Measurements from ENCODE around the gene TMEM59L. TPM values are rescaled to one million over a fixed set of nuclear protein-coding genes. Genes with fewer than 3 reads are reported as not detected.
A peak's percentile ranks its signal among the peaks of the same experiment; 100 is the strongest.

The TMEM59L gene
- polyA plus RNA-seq, 1 donor: 8.9 TPM

DNA sequence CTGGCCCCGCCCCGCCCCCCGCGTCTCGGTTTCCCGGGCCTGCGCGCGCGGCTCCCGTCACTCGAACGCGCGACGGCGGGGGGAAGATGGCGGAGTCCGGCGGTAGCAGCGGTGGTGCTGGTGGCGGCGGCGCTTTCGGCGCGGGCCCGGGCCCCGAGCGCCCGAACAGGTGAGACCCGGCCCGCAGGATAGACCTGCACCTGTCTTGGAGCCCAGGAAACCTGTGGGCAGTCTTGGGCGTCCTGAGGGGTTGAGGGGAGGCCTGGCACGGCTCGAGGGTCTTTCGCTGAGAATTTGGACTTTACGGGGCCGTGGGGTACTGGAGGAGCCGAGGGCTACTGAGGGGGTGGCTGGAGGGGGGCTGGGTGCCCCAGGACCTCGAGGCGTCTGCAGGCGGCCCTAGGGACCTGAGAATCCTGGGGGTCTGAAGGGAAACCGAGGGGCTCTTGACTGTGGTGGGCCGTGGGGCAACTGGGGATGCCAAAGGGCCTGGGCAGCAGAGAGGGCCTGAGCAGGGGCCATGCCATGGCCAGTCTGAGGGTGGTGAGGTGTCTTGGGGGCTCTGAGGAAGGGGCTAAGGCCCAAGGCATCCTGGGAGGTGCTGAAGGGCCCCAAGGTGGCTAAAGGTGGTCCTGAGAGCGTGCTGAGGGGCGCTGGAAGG, 24.4 kb downstream of the TMEM59L start, which contains the start of gene KLHL26:
Gene KLHL26 (plus strand): TSS at position 60 of the 661 bp plus-strand sequence. CDS start 27 bp downstream, at position 87.
- no peak for DNase-seq (ENCODE audit: low read depth)

- DNase-seq (ENCODE audit: low read depth): no peak
Measured at GRCh38 chr19:18637673-18638630, 25.3 kb downstream of the TMEM59L start.

- DNase-seq (ENCODE audit: low read depth): no peak
Measured at GRCh38 chr19:18639706-18640243, 27.1 kb downstream of the TMEM59L start.

- DNase-seq (ENCODE audit: low read depth): no peak
Measured at GRCh38 chr19:18644196-18645034, 31.7 kb downstream of the TMEM59L start.

DNA sequence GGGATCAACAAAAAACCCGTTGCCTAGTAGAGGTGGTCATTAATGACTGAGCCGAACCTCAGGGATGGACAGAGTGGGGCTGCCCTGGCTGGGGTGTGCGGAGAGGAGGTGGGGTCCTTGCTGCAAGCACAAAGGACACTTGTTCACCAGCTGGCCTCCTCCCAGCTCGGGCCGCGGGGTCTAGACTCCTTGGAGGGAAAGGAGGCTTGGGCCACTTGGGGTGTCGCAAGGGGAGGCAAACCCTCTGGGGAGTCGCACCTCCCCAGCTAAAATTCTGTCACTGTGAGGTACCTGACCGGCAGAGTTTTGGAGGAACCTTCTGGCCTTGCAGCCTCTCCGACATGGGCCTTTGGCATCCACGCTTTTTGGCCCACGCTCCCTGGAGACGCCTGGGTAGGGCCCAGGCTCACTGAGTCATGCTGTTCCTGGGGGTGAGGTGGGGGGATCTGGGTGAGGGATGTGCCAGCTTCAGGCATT, 32.4 kb downstream of the TMEM59L start:
- DNase-seq (ENCODE audit: low read depth): no peak

DNA sequence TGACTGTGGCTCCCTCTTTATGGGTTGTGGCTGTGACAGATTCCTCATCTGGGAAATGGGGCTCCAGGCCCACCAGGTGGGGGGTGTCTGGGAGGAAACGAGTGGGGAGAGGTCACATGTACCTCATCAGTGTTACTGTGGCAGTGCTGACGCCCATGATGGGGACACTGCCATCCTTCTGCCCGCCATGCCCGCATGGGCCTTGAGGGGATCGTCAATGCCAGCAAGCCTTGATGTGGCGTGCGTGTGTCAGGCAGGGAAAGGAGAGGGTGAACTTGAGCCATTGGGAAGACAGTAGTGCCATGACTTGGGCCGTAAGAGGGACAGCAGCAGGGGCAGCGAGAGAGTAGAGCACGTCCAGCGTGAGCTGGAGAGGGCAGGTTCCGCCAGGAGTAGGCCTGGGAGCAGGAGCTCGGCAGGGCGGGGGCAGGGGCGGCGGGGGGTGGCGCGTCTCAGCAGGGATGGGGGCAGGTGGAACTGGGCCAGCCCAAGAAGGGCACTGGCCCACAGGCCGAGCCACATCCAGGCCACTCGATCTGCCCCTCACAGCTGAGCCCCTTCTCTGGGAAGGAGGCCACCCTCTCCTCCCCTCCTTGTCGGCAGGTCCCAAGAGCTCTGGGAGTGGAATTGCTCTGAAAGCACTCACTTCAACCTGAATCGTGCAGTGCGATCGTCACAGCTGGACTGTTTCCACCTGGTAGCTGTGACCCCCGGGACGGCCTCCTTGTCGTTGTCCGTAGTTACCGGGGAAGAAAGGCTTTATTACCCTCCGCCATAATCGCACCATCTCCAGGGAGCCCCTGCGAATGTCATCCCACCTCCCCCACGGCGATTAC, 34.1 kb downstream of the TMEM59L start:
- no peak for DNase-seq (ENCODE audit: low read depth)

DNA sequence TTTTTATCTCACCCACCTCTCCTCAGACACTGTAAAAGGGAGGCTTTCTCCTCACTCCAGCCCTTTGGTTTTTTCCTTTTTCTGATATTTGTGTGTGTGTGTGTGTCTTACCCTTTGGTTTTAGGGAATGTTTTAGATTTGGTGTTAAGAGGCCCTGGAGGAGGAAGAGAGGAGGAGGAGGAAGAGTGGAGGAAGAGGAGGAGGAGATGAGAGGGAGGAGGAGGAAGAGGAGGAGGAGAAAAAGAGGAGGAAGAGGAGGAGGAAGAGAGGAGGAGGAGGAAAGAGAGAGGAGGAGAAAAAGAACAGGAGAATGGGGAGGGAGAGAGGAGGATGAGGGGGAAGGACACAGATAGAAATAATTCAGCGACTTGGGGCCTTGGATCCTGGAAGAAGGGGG, 34.7 kb downstream of the TMEM59L start:
- DNase-seq (ENCODE audit: low read depth): no peak

GRCh38 chr19:18647807-18648206, 35.1 kb downstream of the TMEM59L start:
- DNase-seq (ENCODE audit: low read depth): no peak

GRCh38 chr19:18648973-18649315, 36.3 kb downstream of the TMEM59L start:
- DNase-seq (ENCODE audit: low read depth): no peak

GRCh38 chr19:18649371-18650020, 36.8 kb downstream of the TMEM59L start:
- peak; percentile 59 for DNase-seq (ENCODE audit: low read depth)

GRCh38 chr19:18650021-18650390, 37.3 kb downstream of the TMEM59L start:
- DNase-seq (ENCODE audit: low read depth): peak; percentile 32

DNA sequence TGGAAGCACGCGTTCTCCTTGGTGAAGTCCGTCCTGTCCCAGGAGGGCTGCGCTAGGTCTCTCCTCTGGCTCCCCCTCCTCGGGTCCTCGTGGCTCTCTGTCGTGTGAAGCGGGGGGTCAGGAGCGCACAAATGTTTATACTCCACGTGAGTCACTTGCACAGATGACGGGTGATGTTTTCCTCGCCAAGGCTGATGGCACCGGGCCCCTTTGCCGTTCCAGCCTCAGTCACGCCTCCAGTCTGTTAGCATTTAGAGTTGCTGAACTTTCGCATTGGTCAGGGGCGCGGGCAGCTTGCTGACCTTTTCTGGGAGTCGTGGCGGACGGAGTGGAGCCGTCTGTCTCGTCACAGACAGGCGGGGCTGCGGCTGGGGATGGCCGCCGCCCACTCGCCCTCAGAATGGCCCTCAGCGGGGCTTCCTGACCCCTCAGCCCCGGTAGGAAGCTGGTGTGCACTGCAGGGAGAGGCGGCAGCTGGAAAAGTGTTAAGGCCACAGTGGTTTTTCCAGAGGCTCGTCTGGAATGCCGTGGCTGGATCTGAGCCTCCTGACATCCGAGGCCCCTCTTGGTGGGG, 37.9 kb downstream of the TMEM59L start:
- DNase-seq (ENCODE audit: low read depth): no peak

GRCh38 chr19:18651300-18651699, 38.6 kb downstream of the TMEM59L start:
- no peak for DNase-seq (ENCODE audit: low read depth)

DNA sequence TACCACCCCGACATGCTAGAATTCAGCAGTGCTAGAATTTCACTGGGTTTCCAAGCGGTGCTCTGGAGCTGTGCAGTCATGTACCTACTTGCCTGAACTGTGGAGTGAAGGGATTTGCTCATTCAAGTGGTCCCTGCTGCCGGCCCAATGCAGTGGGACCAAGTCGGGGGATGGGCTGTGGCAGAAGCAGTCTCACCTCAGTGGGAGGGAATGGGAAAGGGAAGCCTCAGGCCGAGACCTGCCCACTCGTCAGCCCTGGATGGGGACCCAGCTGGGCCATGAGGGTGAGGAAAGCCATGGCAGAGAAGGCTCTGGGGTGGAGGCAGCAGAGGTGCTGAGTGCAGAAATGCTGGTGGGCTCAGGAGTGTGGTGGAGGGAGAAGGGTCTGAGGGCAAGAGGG, 39.1 kb downstream of the TMEM59L start:
- no peak for DNase-seq (ENCODE audit: low read depth)

GRCh38 chr19:18653853-18654252, 41.2 kb downstream of the TMEM59L start:
- DNase-seq (ENCODE audit: low read depth): no peak

DNA sequence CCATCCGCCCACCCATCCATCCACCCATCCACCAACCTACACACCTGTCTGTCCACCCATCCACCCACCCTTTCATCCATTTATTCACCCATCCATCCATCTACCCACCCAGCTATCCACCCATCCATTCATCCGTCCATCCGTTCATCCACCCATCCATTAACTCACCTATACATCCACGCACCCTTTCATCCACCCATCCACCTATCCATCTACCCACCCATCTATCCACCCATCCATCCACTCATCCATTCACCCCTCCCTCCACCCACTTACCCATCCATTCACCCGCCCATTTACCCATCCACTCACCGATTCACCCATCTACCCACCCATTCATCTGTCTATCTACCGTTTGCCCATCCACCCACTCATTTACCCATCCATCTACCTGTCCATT, 41.8 kb downstream of the TMEM59L start:
- DNase-seq (ENCODE audit: low read depth): no peak

GRCh38 chr19:18655173-18655844, 42.6 kb downstream of the TMEM59L start:
- DNase-seq (ENCODE audit: low read depth): no peak

DNA sequence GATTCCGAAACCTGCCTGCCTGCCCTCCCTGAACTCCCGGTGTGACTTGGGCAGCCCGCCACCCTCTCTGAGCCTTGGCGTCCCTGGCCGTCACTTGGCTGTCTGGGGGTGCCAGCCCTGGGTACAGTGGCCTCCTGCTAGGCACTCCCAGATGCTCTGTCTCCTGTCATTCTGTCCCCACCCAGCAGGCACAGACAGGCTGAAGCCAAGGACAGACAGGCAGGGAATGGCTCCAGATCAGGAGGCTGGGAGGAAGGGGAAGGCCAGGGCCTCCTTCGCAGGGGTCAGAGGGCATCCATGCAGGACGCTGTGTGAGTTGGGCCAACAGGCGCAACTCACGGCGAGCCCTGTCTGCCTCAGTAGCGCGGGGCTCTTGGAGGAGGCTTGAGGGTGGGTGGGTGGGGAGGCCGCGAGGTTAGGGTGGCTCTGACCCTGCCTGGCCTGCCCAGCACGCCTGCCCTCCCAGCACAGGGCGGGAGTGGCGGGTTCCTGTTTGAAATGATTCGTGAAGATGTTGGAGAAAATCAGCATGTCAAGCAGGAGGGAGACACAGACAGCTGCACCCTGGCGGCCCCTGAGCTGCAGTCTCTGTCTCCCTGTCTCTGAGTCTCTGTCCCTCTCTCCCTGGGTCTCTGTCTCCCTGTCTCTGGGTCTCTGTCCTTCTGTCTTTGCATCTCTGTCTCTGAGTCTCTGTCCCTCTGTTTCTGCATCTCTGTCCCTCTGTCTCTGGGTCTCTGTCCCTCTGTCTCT, 43.8 kb downstream of the TMEM59L start:
- no peak for DNase-seq (ENCODE audit: low read depth)
